ENCODE results near the gene SLC12A5. TPM values are rescaled to one million over a fixed set of nuclear protein-coding genes. Genes with fewer than 3 reads are reported as not detected.
"Not testable (repeated sequence)": the region's sequence is repeated elsewhere in the genome, so short reads cannot be mapped to it uniquely, and the experiment has no call there.

Gene SLC12A5
- total RNA-seq, 4 donors from 2014 or later: 0.99 to 1.2 TPM; not detected in 2

DNA sequence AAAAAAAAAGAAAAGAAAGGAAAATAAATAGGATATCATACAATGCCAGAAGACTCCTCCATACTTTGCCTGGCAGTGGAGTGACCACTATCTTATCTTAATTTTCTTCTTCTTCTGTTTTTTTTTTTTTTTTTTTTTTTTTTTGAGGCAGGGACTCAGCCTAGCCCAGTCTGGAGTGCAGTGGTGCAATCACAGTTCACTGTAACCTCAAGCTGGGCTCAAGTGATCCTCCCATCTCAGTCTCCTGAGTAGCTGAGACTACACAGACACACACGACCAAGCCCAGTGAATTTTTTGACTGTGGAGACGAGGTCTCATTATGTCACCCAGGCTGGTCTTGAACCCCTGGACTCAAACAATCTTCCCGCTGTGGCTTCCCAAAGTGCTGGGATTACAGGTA, 37.4 kb upstream of the SLC12A5 start:
- H3K27ac ChIP-seq (replicated peaks in 1 of 4): no peak overlapping the region
- TF ChIP-seq EP300 (IDR thresholded peaks at IDR 0.05): no peak
- WGBS: 81% methylated on average over 3 of the region's 3 CpGs
- intact Hi-C loops (cut with DNase I): no loop called here
- no peaks in the 10 kb centered on the region for H3K36me3 ChIP-seq
- H3K4me1 ChIP-seq: no peaks in the 10 kb centered on the region
- H3K27me3 ChIP-seq: peaks cover 0 to 92% (median 4%) of the 10 kb centered on the region in 4 donors
- H3K4me3 ChIP-seq: no peak overlapping the region
- DNase-seq (ENCODE audit: extremely low spot score): no peak
- no peaks in the 10 kb centered on the region for H3K9me3 ChIP-seq

DNA sequence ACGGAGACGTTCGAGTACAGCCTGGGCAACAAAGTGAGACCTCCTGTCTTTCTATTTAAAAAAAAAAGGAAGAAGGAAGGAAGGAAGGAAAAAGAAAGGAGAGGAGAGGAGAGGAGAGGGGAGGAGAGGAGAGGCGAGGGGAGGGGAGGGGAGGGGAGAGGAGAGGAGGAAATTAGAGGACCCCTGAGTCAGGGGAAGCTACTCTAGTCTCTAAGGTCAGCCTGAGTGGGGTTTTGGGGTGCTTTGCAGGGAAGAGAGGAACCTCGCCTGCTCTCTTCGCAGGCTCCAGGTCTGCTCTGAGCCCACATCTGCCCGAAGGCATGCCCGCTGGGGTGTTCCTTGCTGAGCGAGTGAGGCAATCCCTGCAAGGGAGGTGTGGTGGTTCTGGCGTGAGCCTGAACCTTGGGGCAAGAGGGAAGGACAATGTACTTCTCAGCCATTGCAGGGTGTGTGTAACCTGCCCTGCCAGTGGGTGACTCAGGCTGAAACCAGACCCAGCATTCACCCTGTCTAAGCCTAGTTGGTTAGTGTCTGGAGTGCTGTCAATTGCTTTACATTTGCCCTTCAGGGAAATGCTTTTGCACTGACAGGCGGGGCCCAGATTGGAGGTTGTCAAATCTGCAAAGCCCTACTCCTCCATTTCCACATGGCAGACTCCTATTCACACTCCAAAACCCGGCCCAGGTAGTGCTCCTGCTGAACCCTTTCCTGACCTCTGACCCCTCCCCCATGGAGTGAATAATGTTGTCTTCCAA, 35.6 kb upstream of the SLC12A5 start:
- Histone ChIP-seq H3K4me3 (no peak overlapping the region), H3K27me3 (peaks cover 0 to 98% (median 6%) of the 10 kb centered on the region in 4 donors), H3K36me3 (no peaks in the 10 kb centered on the region), H3K4me1 (no peaks in the 10 kb centered on the region), H3K27ac (replicated peaks in 1 of 4) (no peak overlapping the region), H3K9me3 (no peaks in the 10 kb centered on the region)
- WGBS: 76% methylated on average over 7 of the region's 12 CpGs
- no peak for TF ChIP-seq EP300 (IDR thresholded peaks at IDR 0.05)
- TF ChIP-seq, protein P1, sequence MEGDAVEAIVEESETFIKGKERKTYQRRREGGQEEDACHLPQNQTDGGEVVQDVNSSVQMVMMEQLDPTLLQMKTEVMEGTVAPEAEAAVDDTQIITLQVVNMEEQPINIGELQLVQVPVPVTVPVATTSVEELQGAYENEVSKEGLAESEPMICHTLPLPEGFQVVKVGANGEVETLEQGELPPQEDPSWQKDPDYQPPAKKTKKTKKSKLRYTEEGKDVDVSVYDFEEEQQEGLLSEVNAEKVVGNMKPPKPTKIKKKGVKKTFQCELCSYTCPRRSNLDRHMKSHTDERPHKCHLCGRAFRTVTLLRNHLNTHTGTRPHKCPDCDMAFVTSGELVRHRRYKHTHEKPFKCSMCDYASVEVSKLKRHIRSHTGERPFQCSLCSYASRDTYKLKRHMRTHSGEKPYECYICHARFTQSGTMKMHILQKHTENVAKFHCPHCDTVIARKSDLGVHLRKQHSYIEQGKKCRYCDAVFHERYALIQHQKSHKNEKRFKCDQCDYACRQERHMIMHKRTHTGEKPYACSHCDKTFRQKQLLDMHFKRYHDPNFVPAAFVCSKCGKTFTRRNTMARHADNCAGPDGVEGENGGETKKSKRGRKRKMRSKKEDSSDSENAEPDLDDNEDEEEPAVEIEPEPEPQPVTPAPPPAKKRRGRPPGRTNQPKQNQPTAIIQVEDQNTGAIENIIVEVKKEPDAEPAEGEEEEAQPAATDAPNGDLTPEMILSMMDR (IDR thresholded peaks at IDR 0.05): no peak
- no peak for TF ChIP-seq POLR2A (IDR thresholded peaks at IDR 0.05; ENCODE audit: low read depth)
- no peak for TF ChIP-seq POLR2AphosphoS5 (IDR thresholded peaks at IDR 0.05)
- intact Hi-C loops (cut with DNase I): no loop called here
- no peak for DNase-seq (ENCODE audit: extremely low spot score)

GRCh38 chr20:45994761-45995493, 34.1 kb upstream of the SLC12A5 start:
- H3K4me3 ChIP-seq: no peak overlapping the region
- no peaks in the 10 kb centered on the region for H3K9me3 ChIP-seq
- peaks cover 0 to 98% (median 14%) of the 10 kb centered on the region in 4 donors for H3K27me3 ChIP-seq
- WGBS: 58% methylated on average over 9 of the region's 9 CpGs
- TF ChIP-seq POLR2A (IDR thresholded peaks at IDR 0.05; ENCODE audit: low read depth): no peak
- intact Hi-C loops (cut with DNase I): no loop called here
- H3K36me3 ChIP-seq: no peaks in the 10 kb centered on the region
- H3K4me1 ChIP-seq: no peaks in the 10 kb centered on the region
- no peak for DNase-seq (ENCODE audit: extremely low spot score)
- H3K27ac ChIP-seq (replicated peaks in 1 of 4): no peak overlapping the region

DNA sequence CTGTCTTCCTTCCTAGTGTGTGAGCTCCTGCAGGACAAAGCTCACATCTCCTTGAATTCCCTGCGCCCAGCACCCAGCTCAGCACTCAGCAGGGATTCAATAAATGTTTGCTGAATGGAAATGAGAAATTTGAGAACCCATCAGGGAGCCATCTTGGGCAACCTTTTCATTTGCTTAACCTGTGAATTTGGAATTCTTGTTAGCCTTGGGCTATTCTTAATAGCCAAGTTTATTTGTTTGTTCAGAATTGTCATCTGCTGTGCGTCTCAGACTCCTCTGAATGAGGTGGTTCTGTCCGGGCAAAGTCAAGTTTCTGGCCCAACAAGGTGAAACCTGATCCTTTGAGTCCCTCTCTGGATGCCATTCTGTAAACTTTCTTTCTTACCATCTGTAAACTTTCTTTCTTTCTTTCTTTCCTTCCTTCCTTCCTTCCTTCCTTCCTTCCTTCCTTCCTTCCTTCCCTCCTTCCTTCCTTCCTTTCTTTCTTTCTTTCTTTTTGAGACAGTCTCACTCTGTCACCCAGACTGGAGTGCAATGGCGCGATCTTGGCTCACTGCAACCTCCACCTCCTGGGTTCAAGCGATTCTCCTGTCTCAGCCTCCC, 33.4 kb upstream of the SLC12A5 start:
- H3K27ac ChIP-seq (replicated peaks in 1 of 4); H3K4me1 ChIP-seq; DNase-seq (ENCODE audit: extremely low spot score); H3K4me3 ChIP-seq; H3K36me3 ChIP-seq; H3K9me3 ChIP-seq; intact Hi-C loops (cut with DNase I): not testable (repeated sequence)
- WGBS: 64% methylated on average over 6 of the region's 6 CpGs
- H3K27me3 ChIP-seq: peaks cover 0 to 98% (median 14%) of the 10 kb centered on the region in 4 donors

- H3K27me3 ChIP-seq: peaks cover 0 to 97% (median 14%) of the 10 kb centered on the region in 4 donors
- H3K4me1 ChIP-seq: peaks cover 0 to 5% (median 0%) of the 10 kb centered on the region in 4 donors
- intact Hi-C loops (cut with DNase I): no loop called here
- TF ChIP-seq POLR2AphosphoS5 (IDR thresholded peaks at IDR 0.05) (no peak), EP300 (IDR thresholded peaks at IDR 0.05) (no peak), POLR2A (IDR thresholded peaks at IDR 0.05; ENCODE audit: low read depth) (no peak)
- TF ChIP-seq, protein P1 (IDR thresholded peaks at IDR 0.05): no peak
- WGBS: 57% methylated on average over 3 of the region's 3 CpGs
- no peak overlapping the region for H3K27ac ChIP-seq (replicated peaks in 1 of 4)
- H3K36me3 ChIP-seq: no peaks in the 10 kb centered on the region
- H3K9me3 ChIP-seq: no peaks in the 10 kb centered on the region
- H3K4me3 ChIP-seq: no peak overlapping the region
- no peak for DNase-seq (ENCODE audit: extremely low spot score)
Measured at GRCh38 chr20:45997187-45997586, 31.8 kb upstream of the SLC12A5 start.

GRCh38 chr20:45998337-45998736, 30.7 kb upstream of the SLC12A5 start:
- Histone ChIP-seq H3K4me3 (no peak overlapping the region), H3K4me1 (peaks cover 0 to 5% (median 0%) of the 10 kb centered on the region in 4 donors), H3K9me3 (no peaks in the 10 kb centered on the region), H3K27me3 (peaks cover 0 to 95% (median 14%) of the 10 kb centered on the region in 4 donors), H3K27ac (replicated peaks in 1 of 4) (no peak overlapping the region), H3K36me3 (no peaks in the 10 kb centered on the region)
- WGBS: 71% methylated on average over 2 of the region's 2 CpGs
- no peak for DNase-seq (ENCODE audit: extremely low spot score)
- intact Hi-C loops (cut with DNase I): no loop called here
- TF ChIP-seq, protein P1 (IDR thresholded peaks at IDR 0.05): no peak
- TF ChIP-seq EP300 (IDR thresholded peaks at IDR 0.05): no peak
- TF ChIP-seq POLR2A (IDR thresholded peaks at IDR 0.05; ENCODE audit: low read depth): no peak
- no peak for TF ChIP-seq POLR2AphosphoS5 (IDR thresholded peaks at IDR 0.05)

Data from esophagus muscularis mucosa (tissue), 4 donors.